GM19351 (cell line): Measurements from ENCODE around the gene N4BP2L2.

Source experiments
- ATAC-seq: cut with Tn5 transposase; IDR thresholded peaks from one replicate; pipeline ENCODE4 v1.9.1; 2021; ENCODE audit warnings: mild to moderate bottlenecking, moderate library complexity; ENCODE audit not compliant: unreplicated experiment

Gene N4BP2L2

GRCh38 chr13:32427852-32428580 lies 110.6 kb downstream of the N4BP2L2 start, which contains the start of gene N4BP2L1:
Gene N4BP2L1, minus strand, starts transcription at chr13:32428130. Its CDS starts 48 bp downstream, at chr13:32428082.
- peak; percentile 67 for ATAC-seq

- peak; percentile 17 for ATAC-seq
Observed at GRCh38 chr13:32426990-32427851, 111.4 kb downstream of the N4BP2L2 start.

GRCh38 chr13:32426191-32426989 lies 112.2 kb downstream of the N4BP2L2 start:
- peak; percentile 39 for ATAC-seq

GRCh38 chr13:32425158-32425557 lies 113.4 kb downstream of the N4BP2L2 start:
- ATAC-seq, result no peak

- no peak for ATAC-seq
Observed at GRCh38 chr13:32423592-32423991, 115.0 kb downstream of the N4BP2L2 start.

GRCh38 chr13:32419862-32420261 lies 118.7 kb downstream of the N4BP2L2 start:
- no peak for ATAC-seq

- no peak for ATAC-seq
Observed at GRCh38 chr13:32417995-32418394, 120.6 kb downstream of the N4BP2L2 start.

- no peak for ATAC-seq
Observed at GRCh38 chr13:32415019-32415418, 123.6 kb downstream of the N4BP2L2 start.

- ATAC-seq, result no peak
Observed at GRCh38 chr13:32414580-32414979, 124.0 kb downstream of the N4BP2L2 start.

- no peak for ATAC-seq
Observed at GRCh38 chr13:32413284-32413683, 125.3 kb downstream of the N4BP2L2 start.

GRCh38 chr13:32409561-32410421 lies 128.8 kb downstream of the N4BP2L2 start:
- ATAC-seq, result no peak

GRCh38 chr13:32409001-32409313 lies 129.6 kb downstream of the N4BP2L2 start:
- ATAC-seq, result no peak

- peak; percentile 16 for ATAC-seq
Observed at GRCh38 chr13:32408296-32409000, 130.1 kb downstream of the N4BP2L2 start.

- peak; percentile 53 for ATAC-seq
Observed at GRCh38 chr13:32407854-32408253, 130.7 kb downstream of the N4BP2L2 start.

- ATAC-seq, result no peak
Observed at GRCh38 chr13:32403108-32403507, 135.5 kb downstream of the N4BP2L2 start.

- ATAC-seq, result no peak
Observed at GRCh38 chr13:32391101-32391619, 147.4 kb downstream of the N4BP2L2 start.

GRCh38 chr13:32390484-32390883 lies 148.1 kb downstream of the N4BP2L2 start:
- ATAC-seq, result no peak

GRCh38 chr13:32390048-32390447 lies 148.5 kb downstream of the N4BP2L2 start:
- ATAC-seq, result no peak

GRCh38 chr13:32385410-32385809 lies 153.2 kb downstream of the N4BP2L2 start:
- no peak for ATAC-seq
